HK-2 (cell line): ENCODE results near the gene DTX2.
"Not testable (repeated sequence)": the region's sequence is repeated elsewhere in the genome, so short reads cannot be mapped to it uniquely, and the experiment has no call there.

Experiments
- DNase-seq: peaks from one replicate; pipeline ENCODE4 v3.0.0-alpha.2; 2018; ENCODE audit not compliant: unreplicated experiment

The DTX2 gene

DNA sequence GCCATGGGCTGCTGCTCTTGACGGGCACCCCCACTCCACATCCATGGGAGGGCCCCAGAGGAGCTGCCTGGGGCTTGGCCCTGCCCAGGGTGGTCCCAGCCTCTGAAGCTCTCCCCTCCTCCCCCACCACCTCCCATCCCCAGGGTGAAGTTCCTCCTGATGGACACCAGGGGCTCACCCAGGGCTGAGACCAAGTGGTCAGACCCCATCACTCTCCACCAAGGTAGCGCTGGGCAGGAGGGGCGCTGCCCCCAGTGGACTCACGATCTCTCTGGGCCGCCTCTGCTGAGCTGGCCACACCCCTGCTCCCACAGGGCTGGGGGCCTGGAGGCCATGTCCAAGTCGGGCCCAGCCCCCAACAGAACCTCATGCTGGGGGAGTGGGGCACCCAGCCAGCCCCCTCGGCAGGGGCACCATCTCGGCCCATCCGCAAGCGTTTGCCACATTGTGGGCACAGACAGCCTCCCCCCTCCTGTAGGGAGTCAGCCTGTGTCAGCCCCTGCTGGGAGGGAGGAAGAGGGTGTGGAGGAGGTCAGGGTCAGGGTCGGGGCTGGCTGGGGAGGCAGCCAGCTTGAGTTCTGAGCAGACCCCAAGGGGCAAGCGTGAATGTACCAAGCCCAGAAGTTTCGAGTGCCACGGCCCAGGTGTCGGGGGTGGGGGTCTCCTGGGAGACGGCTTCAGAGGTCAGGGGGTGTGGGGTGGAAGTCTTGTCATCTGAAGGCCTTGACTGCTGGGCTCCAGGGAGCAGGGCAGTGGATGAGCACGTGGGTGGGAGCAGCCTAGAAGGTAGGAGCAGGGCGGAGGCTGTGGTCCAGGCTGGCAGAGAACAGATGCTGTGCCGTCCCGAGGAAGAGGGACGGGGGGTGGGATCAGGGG, 51.7 kb downstream of the DTX2 start:
- no peak for DNase-seq

GRCh38 chr7:76513817-76514799, 52.6 kb downstream of the DTX2 start:
- no peak for DNase-seq

GRCh38 chr7:76514926-76515771, 53.6 kb downstream of the DTX2 start:
- no peak for DNase-seq

GRCh38 chr7:76515999-76516443, 54.5 kb downstream of the DTX2 start:
- peak; percentile 74 for DNase-seq

GRCh38 chr7:76516932-76517331, 55.4 kb downstream of the DTX2 start:
- not testable (repeated sequence) for DNase-seq

GRCh38 chr7:76526183-76526582, 64.7 kb downstream of the DTX2 start:
- not testable (repeated sequence) for DNase-seq

GRCh38 chr7:76531643-76532042, 70.1 kb downstream of the DTX2 start:
- not testable (repeated sequence) for DNase-seq

- not testable (repeated sequence) for DNase-seq
Observed at GRCh38 chr7:76543197-76543596, 81.7 kb downstream of the DTX2 start, which contains the start of gene SPDYE16. SPDYE16 (minus strand) TSS chr7:76543297; CDS start chr7:76541459, 1,838 bp downstream.

- DNase-seq, result peak; percentile 83
Observed at GRCh38 chr7:76549025-76549854, 87.7 kb downstream of the DTX2 start.

DNA sequence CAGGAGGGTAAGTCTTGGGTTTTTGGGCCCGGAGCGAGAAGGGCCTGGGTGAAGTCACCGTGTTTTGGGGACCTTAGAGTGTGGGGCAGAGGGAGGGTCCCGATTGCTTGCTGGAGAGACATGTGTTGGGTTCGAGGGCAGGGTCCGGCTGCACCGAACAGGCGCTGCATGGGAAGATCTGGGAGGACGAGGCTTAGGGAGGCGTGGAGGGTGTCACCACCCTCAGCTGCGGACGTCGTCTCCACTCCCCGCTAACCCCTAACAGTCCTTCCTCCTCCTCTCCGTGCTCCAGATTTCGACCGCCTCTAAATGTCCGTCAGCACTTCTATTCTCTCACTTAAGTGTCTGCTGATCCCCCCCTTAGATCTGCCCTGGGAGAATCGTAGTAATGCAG, 88.3 kb downstream of the DTX2 start:
- not testable (repeated sequence) for DNase-seq

DNA sequence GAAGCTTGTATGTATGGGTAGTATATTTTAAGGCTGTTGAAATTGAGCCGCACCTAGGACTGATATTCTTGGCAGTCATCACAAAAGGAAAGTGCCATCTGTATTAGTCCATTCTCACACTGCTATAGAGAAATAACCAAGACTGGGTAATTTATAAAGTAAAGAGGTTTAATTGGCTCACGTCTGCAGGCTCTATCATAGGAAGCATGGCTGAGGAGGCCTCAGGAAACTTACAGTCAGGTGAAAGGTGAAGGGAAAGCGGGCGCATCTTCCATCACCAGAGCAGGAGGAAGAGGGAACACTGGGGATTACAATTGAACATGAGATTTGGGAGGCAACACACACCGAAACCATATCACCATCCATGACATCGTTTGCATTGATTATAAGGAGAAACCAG, 90.5 kb downstream of the DTX2 start:
- DNase-seq, result not testable (repeated sequence)
